SH-SY5Y (cell line): Measurements from ENCODE around the gene APOO.

Experiments
- GATA2 ChIP-seq: IDR thresholded peaks from 2 replicates; pipeline ENCODE4 v1.6.1; 2011; ENCODE audit warnings: mild to moderate bottlenecking, low read depth, low read length
- GATA3 ChIP-seq: IDR thresholded peaks from 2 replicates; pipeline ENCODE4 v1.6.1; 2011; ENCODE audit warnings: low read depth, mild to moderate bottlenecking, low read length, moderate library complexity

DNA sequence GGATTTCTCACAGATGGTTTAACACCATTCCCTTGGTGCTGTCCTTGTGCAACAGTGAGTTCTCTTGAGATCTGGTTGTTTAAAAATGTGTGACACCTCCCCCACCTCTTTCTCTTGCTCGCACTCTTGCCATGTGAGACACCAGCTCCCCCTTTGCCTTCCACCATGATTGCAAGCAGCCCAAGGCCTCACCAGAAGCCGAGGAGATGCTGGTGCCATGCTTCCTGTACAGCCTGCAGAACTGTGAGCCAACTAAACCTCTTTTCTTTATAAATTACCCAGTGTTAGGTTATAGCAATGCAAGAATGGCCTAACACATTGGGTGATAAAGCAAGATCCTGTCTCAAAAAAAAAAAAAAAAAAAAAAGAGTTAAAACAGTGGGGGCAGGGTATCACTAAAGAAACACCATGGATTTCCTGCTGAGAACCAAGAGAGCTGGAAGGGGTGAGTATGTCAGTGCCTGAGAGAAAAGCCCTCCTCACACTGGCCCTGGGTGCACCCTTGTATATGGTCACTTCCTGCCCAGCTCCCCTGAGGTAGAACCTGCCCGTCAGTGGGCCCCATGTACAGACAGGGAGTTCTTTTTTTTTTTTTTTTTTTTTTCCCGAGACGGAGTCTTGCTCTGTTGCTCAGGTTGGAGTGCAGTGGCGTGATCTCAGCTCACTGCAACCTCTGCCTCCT is 46.4 kb downstream of the APOO start:
- TF ChIP-seq GATA3 (no peak), GATA2 (no peak)
